Activated naive CD4-positive, alpha-beta T cell treated with anti-CD3 and anti-CD28 coated beads for 36 hours (primary cell): ENCODE measurements around the gene ALKBH6. TPM values are rescaled to one million over a fixed set of nuclear protein-coding genes. Genes with fewer than 3 reads are reported as not detected.
A peak's percentile ranks its signal among the peaks of the same experiment; 100 is the strongest.

Experiments
- CTCF ChIA-PET: fragments of 350-600 bp; sonication (Branson Sonifier 250); formaldehyde crosslinking; loops from one replicate; lab custom pipeline; 2021; ENCODE audit warnings: antibody characterized with exemption; lab: Charles Lee
- DNase-seq: peaks from one replicate; pipeline ENCODE4 v3.0.0-alpha.2; 2020
- H3K27ac Mint-ChIP-seq: one replicate; pipeline ENCODE4 v1.8.0; 2021; ENCODE audit warnings: mild to moderate bottlenecking, mixed read lengths
- H3K27me3 Mint-ChIP-seq: one replicate; pipeline ENCODE4 v1.8.0; 2021; ENCODE audit warnings: low read depth, mixed read lengths
- H3K36me3 Mint-ChIP-seq: one replicate; pipeline ENCODE4 v1.8.0; 2021; ENCODE audit warnings: low read depth, mixed read lengths
- H3K4me1 Mint-ChIP-seq: one replicate; pipeline ENCODE4 v1.8.0; 2021; ENCODE audit warnings: low read depth, mixed read lengths
- H3K4me3 Mint-ChIP-seq: one replicate; pipeline ENCODE4 v1.8.0; 2021; ENCODE audit warnings: mild to moderate bottlenecking, moderate library complexity, mixed read lengths
- H3K9me3 Mint-ChIP-seq: one replicate; pipeline ENCODE4 v1.8.0; 2021; ENCODE audit warnings: mixed read lengths
- intact Hi-C: fragments of 100-400 bp; cut with micrococcal nuclease; formaldehyde crosslinking; loops from one replicate; pipeline ENCODE4 v1.15.1; 2023
- total RNA-seq, 2 experiments: library from RNA; stranded (reverse); gene quantifications; one replicate each; pipeline ENCODE4 v1.2.3, GENCODE V29; 2021

The ALKBH6 gene
- total RNA-seq, 2 experiments from 2014 or later, result 36.9 to 37.8 TPM

DNA sequence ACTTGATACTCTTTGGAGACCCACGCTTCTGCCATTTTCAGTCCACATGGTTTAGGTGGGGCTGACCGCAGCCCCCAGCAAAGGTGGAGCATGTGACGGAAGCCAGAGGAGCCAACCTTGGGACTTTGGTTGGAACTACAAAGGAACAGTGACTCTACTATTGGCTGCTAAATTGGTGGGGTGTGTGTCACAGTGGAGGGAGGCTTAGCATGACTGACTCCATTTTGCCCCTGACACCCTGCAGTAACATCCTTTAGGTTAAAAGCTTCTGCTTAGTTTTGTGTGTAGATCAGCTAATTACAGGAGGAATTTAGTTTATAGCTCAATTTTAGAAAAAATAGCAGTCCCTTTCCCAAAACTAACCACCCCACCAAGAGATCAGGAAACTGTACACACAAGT, 12.4 kb downstream of the ALKBH6 start:
- Mint-ChIP-seq H3K36me3 (peaks cover 12% of the 10 kb centered on the region), H3K9me3 (no peaks in the 10 kb centered on the region)
- no peak for DNase-seq

DNA sequence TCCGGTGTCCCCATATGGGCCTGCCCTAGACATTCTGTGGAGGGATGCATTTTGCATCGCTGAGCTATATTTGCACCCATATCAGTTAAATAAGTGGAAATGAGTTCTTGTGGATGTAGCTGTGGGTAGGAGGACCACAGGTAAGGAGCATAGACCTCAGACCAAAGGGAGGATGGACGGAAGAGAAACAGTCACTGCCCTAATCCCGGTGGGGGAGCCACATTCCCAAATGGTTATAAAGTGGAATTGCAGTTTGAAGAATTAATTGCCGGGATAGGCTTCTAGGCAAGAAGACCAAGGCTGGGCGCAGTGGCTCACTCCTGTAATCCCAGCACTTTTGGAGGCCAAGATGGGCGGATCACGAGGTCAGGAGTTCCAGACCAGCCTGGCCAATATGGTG, 17.2 kb downstream of the ALKBH6 start:
- no peaks in the 10 kb centered on the region for H3K9me3 Mint-ChIP-seq
- H3K27me3 Mint-ChIP-seq, result no peaks in the 10 kb centered on the region
- H3K27ac Mint-ChIP-seq, result peak overlapping the region; percentile 18
- H3K36me3 Mint-ChIP-seq, result peaks cover 10% of the 10 kb centered on the region
- H3K4me3 Mint-ChIP-seq, result peak overlapping the region; percentile 97
- H3K4me1 Mint-ChIP-seq, result peaks cover 37% of the 10 kb centered on the region
- intact Hi-C loops, result no loop called here
- no peak for DNase-seq
- CTCF ChIA-PET, result interaction anchor here (1.1 kb wide), 1 partner anchor 38 kb away, joined by 3 read pairs; no protein-coding TSS in a partner anchor

More for the DNA sequence above, 12.4 kb downstream of the ALKBH6 start:
- CTCF ChIA-PET, result interaction anchor here (1.0 to 1.2 kb wide), 2 partner anchors 24 to 119 kb away, joined by 3 read pairs; no protein-coding TSS in a partner anchor
- Mint-ChIP-seq H3K4me1 (peaks cover 22% of the 10 kb centered on the region), H3K27ac (no peak overlapping the region), H3K4me3 (no peak overlapping the region), H3K27me3 (no peaks in the 10 kb centered on the region)
- intact Hi-C loops, result no loop called here

DNA sequence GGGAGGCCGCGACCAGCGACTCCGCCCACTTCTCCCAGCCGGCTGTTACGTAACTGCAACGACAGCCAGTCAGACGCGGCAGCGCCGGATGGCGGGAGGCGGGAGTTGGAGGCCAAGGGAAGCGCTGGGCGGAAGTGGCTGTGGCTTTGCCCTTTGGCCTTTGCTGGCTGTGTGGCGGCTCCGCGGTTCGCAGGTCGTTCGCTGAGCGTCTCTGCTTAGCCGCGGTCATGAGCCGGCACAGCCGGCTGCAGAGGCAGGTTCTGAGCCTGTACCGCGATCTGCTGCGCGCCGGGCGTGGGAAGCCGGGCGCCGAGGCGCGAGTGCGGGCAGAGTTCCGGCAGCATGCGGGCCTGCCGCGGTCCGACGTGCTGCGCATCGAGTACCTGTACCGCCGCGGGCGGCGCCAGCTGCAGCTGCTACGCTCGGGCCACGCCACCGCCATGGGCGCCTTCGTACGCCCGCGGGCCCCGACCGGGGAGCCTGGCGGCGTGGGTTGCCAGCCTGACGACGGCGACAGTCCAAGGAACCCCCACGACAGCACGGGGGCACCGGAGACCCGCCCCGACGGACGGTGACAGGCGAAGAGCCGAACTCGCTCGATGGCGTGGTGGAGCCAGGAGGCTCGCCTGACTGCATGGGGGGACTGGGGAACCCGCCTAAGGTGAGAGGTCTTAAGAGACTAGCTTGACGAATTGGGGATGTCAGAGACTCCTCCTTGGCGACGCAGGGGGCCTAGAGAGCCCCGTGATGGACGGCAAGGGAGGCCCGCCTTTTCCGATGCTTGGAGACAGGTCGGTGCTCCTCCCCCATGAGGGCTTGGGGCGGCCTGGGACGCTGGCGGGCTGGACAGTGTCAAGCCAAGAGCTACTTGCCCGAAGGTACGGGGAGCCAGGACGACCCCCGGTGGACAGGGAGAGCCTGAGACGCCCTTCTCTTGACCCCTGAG, 18.7 kb downstream of the ALKBH6 start, which contains the start of gene SDHAF1:
TSS of gene SDHAF1 (plus strand) at position 141 of the 946 bp plus-strand sequence. CDS start at position 228, 87 bp downstream.
- Mint-ChIP-seq H3K9me3 (no peaks in the 10 kb centered on the region), H3K27ac (peak within 1 kb of the TSS; percentile 89), H3K4me3 (peak within 1 kb of the TSS; percentile 97), H3K4me1 (peaks cover 37% of the 10 kb centered on the region), H3K36me3 (peaks cover 4% of the 10 kb centered on the region), H3K27me3 (no peaks in the 10 kb centered on the region)
- CTCF ChIA-PET, result interaction anchor here (1.4 kb wide), 1 partner anchor 25 kb away, joined by 3 read pairs; no protein-coding TSS in a partner anchor
- peak; percentile 97 for DNase-seq
- intact Hi-C loops, result loop anchor here (1.0 to 2.0 kb wide), 3 partner anchors 19 to 119 kb away; partner anchors contain the start of genes ALKBH6, POLR2I, TBCB and THAP8

DNA sequence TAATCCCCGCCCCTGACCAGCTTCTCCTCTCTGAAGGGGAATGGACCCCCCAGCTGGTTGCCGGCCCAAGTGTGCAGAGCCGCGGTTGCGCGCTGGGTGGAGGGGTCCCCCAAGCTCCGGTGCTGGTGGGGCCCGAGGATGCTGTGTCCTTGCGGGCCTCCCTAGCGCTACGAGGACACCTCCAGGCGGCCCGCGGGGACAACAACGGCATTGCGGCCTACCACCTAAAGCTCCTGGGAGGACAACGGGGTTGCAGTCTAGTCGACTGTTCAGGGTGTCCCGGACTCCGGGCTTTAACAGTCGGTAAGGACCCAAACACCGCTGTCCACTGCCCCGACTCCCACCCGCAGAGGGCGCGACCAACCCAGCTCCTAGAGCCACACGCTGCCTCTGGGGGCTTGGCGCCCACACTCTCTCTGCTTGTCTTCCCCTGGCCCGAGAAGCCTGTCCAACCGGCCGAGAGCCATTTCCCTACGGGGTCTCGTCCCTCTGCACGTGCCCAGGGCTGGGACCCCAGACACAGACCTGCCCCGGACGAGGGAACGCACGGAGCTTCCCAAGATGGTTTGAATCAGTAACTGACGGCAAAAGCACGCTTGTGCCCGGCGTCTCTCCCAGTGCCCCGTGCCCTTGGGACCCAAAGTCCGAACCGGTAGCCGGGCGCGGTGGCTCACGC, 20.0 kb downstream of the ALKBH6 start:
- intact Hi-C loops, result loop anchor here (2.0 kb wide), 1 partner anchor 121 kb away; the partner anchor contains the start of genes POLR2I and TBCB
- Mint-ChIP-seq H3K27ac (peak overlapping the region; percentile 18), H3K27me3 (no peaks in the 10 kb centered on the region), H3K4me3 (peak overlapping the region; percentile 97), H3K36me3 (peaks cover 4% of the 10 kb centered on the region), H3K9me3 (no peaks in the 10 kb centered on the region), H3K4me1 (peaks cover 29% of the 10 kb centered on the region)
- DNase-seq, result peak; percentile 30
- CTCF ChIA-PET, result interaction anchor here (0.8 to 1.6 kb wide), 7 partner anchors 17 to 133 kb away, joined by 3 to 5 read pairs (median 4); partner anchors contain the start of gene THAP8

DNA sequence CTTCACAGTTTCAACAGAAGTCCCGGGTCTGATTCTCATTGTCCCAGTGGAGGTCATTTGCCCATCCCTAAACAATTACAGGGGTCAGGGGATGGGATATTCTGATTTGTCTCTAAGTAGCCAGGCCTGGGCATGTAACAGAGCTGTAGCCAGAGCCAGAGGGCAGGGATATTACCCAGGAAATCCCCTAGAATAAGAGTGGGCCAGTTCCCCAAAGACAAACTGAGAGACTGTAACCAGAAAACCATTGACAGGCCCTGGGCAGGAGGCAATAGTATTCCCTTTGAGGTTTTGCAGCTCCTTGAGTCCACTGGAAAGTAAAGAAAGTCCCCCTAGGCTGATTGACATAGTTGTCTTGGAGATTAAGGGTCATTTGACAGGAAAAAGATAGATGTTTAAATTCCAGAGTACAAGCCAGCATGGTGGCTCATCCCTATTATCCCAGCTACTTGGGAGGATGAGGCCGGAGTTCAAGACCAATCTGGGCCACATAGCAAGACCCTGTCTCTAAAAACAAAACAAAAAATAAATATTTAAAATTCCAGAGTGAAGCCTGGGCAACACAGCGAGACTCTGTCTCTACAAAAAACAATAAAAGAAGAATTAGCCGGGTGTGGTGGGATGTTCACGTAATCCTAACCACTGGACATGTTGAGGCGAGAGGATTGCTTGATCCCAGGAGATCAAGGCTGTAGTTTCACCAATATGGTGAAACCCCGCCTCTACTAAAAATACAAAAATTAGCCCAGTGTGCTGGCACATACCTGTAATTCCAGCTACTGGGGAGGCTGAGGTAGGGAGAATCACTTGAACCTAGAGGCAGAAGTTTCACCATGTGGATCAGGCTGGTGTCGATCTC, 20.9 kb downstream of the ALKBH6 start:
- intact Hi-C loops, result no loop called here
- Mint-ChIP-seq H3K27ac (no peak overlapping the region), H3K36me3 (peaks cover 5% of the 10 kb centered on the region), H3K4me3 (no peak overlapping the region), H3K4me1 (peaks cover 26% of the 10 kb centered on the region), H3K27me3 (peaks cover 3% of the 10 kb centered on the region), H3K9me3 (no peaks in the 10 kb centered on the region)
- DNase-seq, result no peak
- CTCF ChIA-PET, result interaction anchor here (1.2 to 1.6 kb wide), 6 partner anchors 18 to 134 kb away, joined by 3 to 5 read pairs (median 4); no protein-coding TSS in a partner anchor

DNA sequence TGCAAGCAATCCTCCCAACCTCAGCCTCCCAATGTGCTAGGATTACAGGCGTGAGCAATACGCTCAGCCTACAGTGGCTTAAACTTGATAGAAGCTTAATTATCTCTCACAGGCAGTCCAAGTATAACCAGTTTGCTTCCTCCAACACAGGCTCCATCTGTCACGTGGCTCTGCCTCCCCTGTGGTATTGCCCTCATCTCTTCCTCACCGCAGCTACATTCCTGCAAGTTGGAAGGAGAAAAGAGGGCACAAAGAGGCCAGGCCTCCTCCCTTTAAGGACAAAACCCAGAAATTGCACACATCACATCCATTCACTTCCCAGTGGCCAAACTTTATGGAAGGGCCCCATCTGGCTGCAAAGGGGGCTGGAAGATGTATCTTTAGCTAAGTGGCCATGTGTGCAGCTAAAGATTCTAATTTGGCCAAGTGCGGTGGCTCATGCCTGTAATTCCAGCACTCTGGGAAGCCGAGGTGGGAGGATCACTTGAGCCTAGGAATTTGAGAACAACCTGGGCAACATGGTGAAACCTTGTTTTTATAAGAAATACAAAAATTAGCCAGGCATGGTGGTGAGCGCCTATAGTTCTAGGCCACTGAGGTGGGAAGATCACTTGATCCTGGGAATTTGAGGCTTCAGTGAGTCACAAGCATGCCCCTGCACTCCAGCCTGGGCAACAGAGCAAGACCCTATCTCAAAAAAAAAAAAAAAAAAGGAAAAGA, 22.1 kb downstream of the ALKBH6 start:
- Mint-ChIP-seq H3K4me3 (no peak overlapping the region), H3K36me3 (peaks cover 3% of the 10 kb centered on the region), H3K27ac (no peak overlapping the region), H3K4me1 (peaks cover 19% of the 10 kb centered on the region), H3K9me3 (no peaks in the 10 kb centered on the region), H3K27me3 (peaks cover 8% of the 10 kb centered on the region)
- intact Hi-C loops, result no loop called here
- CTCF ChIA-PET, result no interaction called here
- DNase-seq, result no peak

DNA sequence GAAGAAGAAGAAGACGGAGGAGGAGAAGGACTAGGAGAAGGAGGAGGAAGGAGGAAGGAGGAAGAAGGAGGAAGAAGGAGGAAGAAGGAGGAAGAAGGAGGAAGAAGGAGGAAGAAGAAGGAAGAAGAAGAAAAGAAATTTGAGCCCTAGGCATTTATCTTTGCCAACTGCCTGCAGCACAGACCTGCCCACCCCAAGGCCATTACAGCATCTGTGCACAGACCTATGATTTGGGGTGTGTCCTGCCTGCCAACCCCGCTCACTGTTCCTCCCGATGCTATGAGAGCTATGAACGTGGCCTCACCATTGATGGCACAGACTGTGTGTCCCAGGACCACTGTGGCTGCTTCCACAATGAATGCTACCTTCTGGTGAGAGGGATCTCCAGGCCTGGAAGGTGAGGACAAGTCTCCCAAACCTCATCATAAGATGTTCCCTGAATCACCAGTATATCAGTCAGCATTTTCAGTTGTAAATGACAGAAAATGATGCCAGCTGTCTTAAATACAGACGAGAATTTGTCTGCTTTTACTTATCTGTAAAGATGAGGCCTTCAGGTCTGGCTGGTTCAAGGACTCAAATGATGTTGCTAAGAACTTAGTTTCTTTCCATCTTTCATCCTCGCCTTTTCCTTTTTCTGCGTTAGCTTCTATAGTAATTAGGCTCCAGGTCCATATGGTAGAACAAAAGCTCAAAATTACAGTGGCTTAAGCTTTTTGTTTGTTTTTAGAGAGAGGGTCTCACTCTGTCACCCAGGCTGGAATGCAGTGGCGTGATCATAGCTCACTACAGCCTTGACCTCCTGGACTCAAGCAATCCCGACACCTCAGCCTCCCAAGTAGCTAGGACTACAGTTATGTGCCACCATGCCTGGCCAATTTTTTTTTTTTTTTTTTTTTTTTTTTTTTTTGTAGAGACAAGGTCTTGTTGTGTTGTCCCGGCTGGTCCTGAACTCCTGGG, 23.0 kb downstream of the ALKBH6 start:
- Mint-ChIP-seq H3K9me3 (no peaks in the 10 kb centered on the region), H3K4me3 (no peak overlapping the region), H3K4me1 (peaks cover 15% of the 10 kb centered on the region), H3K36me3 (peaks cover 1% of the 10 kb centered on the region), H3K27me3 (peaks cover 15% of the 10 kb centered on the region), H3K27ac (no peak overlapping the region)
- CTCF ChIA-PET, result no interaction called here
- intact Hi-C loops, result no loop called here
- no peak for DNase-seq

DNA sequence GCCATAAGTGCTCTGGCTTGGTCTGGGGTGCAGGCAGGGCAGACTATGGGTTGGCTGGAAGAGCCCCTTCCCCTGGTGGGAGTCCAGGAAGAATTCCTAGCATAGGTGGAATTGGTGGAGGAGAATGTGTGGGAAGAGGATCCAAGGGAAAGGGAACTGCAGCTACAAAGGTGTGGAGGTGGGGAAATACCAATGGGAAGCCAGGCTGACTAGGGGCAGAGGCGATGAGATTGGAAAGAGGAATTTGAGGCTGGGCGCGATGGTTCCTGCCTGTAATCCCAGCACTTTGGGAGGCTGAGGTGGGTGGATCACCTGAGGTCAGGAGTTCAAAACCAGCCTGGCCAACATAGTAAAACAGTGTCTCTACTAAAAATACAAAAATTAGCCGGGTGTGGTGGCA, 23.9 kb downstream of the ALKBH6 start:
- peaks cover 1% of the 10 kb centered on the region for H3K36me3 Mint-ChIP-seq
- CTCF ChIA-PET, result no interaction called here
- no peak for DNase-seq
- H3K4me1 Mint-ChIP-seq, result peaks cover 10% of the 10 kb centered on the region
- H3K9me3 Mint-ChIP-seq, result no peaks in the 10 kb centered on the region
- H3K27ac Mint-ChIP-seq, result no peak overlapping the region
- intact Hi-C loops, result no loop called here
- no peak overlapping the region for H3K4me3 Mint-ChIP-seq
- peaks cover 24% of the 10 kb centered on the region for H3K27me3 Mint-ChIP-seq

DNA sequence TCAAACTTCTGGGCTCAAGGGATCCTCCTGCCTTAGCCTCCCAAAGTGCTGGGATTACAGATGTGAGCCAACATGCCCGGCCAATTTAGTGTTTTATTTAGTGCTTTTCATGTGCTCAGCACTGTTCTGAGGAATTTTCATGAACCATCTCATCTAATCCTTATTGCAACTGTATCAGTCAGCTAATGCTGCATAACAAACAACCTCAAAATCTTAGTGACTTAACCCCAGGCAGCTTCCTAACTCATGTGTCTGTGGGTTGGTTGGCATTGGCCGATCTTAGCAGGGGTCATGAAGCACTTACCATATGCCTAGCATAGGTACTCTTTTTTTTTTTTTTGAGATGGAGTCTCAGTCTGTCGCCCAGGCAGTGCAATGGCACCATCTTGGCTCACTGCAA, 25.2 kb downstream of the ALKBH6 start:
- intact Hi-C loops, result no loop called here
- no peak overlapping the region for H3K4me3 Mint-ChIP-seq
- H3K9me3 Mint-ChIP-seq, result no peaks in the 10 kb centered on the region
- DNase-seq, result no peak
- H3K4me1 Mint-ChIP-seq, result peaks cover 5% of the 10 kb centered on the region
- H3K27ac Mint-ChIP-seq, result no peak overlapping the region
- peaks cover 1% of the 10 kb centered on the region for H3K36me3 Mint-ChIP-seq
- CTCF ChIA-PET, result no interaction called here
- peaks cover 36% of the 10 kb centered on the region for H3K27me3 Mint-ChIP-seq

DNA sequence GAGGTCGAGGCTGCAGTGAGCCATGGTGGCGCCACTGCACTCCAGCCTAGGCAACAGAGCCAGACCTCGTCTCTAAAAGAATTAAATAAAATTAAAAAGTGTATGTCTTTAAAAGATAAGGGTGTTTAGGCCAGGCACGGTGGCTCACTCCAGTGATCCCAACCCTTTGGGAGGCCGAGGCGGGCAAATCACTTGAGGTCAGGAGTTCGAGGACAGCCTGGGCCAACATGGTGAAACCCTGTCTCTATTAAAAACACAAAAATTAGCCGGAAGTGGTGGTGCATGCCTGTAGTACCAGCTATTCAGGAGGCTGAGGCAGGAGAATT, 26.5 kb downstream of the ALKBH6 start:
- Mint-ChIP-seq H3K27ac (no peak overlapping the region), H3K27me3 (peaks cover 40% of the 10 kb centered on the region), H3K9me3 (no peaks in the 10 kb centered on the region), H3K4me3 (peak overlapping the region; percentile 76), H3K4me1 (peaks cover 5% of the 10 kb centered on the region), H3K36me3 (peaks cover 1% of the 10 kb centered on the region)
- DNase-seq, result no peak
- CTCF ChIA-PET, result no interaction called here
- intact Hi-C loops, result loop anchor here (2.0 kb wide), 1 partner anchor 35 kb away; no protein-coding TSS in a partner anchor
